Umbilical cord (tissue), 2 donors: ENCODE measurements around the gene MAGI2. TPM values are rescaled to one million over a fixed set of nuclear protein-coding genes. Genes with fewer than 3 reads are reported as not detected.
"Not testable (repeated sequence)": the region's sequence is repeated elsewhere in the genome, so short reads cannot be mapped to it uniquely, and the experiment has no call there.

Source experiments
- DNase-seq: peaks from one replicate; pipeline ENCODE4 v3.0.0-alpha.2; 2015; ENCODE audit warnings: low spot score
- total RNA-seq: library from RNA; depleted of rRNA; stranded (reverse); fragments of >200 nt; gene quantifications from one replicate; pipeline ENCODE4 v1.2.3, GENCODE V29; 2014; ENCODE audit warnings: low replicate concordance; ENCODE audit not compliant: insufficient read depth

MAGI2 gene
- total RNA-seq, 1 donor from 2014 or later = 51.5 TPM

DNA sequence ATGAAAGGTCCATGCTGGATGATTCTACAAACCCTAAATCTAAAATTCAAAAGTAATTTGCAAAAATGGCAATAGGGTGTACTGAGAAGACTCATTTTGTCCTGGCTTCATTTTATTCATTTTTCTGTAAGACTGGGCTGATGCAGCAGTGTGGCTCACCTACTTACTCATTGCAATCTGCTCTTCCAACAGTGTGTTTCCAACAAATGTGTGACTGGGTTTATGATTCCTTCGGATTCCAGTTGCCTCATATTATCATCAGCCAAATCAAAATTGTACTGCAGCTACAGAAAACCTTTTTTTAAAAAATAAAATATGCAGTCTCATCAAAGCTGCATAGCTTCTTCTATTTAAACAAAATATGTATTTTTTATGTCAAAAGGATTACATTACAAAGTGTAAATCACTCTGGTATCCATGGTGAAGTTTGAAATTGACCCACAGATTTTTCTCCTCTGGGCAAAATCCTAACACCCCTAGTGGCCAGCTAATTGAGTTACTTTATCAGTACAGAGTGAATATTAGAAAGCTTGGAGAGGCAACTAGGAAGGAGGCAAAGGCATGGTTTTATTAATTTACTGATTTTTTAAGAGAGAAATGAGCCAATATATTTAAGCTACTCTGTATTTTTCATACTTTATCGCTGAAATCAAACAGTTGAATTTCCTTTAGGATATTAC is 390.3 kb downstream of the MAGI2 start:
- DNase-seq = no peak

DNA sequence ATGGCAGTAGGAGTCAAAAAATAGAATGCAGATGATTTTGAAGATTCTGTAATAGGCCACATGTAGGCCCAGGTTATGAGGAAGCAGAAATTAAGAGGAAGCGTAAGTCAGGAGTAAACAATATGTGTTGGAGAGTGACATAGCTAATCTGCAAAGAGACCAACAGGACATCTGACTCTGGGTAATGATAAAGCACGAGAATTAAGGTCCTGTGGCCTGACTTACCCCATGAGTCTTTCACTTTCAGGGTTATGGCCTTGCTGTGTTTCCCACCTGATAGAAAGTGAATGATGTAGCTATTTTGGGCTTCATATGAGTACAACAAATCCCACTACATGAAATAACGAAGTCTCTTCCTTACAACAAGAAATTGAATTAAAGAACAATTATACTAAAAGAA is 393.0 kb downstream of the MAGI2 start:
- no peak for DNase-seq

DNA sequence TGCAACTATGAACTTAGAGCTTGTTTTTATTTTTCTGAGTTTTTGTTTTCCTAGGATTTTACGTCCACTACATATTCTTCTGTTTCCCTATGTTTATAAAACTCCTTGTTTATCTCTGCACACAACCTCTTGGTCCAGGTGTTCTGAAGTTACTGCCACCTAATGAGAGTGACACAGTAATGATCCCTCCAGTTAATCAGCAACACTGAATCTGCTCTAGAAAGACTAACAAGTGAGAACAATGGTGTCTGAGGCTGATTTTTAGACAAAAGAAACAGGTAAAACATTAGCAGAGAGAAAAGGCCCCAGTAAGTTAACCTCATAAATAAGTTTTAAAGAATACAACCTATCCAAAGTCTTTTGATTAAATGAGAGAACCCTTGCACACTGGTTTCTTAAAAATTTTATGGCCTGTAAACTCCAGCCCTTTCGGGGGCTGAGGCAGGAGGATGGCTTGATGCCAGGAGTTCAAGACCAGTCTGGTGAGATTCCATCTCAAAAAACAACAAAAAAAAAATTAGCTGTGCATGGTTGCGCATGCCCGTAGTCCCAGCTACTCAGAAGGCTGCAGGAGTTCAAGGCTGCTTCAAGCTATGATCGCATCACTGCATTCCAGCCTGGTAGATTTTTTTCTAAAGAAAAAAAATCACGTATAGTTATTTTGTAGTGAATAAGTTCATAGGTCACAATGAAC is 397.6 kb downstream of the MAGI2 start:
- peak; percentile 62 for DNase-seq

DNA sequence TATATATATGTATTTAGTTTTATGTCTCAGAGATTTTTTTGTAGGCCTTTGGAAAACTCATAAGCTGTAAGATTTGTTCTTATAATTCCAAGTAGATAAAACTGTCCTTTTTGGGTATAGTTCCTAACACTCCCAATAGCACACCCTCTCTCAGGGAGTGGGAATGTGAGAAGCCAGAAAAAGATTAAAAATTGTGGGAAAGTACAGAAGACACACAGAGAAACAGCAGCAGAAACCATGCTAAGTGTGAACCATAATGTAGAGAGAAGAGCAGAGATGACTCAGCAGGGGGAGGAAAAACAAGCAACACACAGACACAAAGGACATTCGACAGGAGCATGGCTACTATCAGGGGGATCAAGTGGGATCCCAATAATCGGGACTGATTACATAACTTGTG is 401.6 kb downstream of the MAGI2 start:
- peak; percentile 9 for DNase-seq

DNA sequence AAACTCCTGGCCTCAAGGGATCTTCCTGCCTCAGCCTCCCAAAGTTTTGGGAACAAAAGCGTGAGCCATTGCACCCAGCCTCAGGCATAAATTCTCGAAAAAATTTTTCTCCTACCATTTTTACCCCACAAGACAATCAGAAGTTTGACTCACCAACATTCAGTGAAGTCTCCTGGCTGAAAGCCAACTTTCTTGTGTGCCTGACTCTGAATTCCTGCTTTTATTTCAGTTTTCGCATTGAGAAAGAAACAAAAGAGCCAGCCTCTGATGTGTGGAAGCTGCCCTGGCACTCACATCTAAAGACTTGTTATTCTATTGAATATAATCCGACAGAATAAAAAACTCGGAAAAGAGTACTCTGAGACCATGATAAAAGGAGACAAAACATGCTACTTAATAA is 402.9 kb downstream of the MAGI2 start:
- peak; percentile 20 for DNase-seq

DNA sequence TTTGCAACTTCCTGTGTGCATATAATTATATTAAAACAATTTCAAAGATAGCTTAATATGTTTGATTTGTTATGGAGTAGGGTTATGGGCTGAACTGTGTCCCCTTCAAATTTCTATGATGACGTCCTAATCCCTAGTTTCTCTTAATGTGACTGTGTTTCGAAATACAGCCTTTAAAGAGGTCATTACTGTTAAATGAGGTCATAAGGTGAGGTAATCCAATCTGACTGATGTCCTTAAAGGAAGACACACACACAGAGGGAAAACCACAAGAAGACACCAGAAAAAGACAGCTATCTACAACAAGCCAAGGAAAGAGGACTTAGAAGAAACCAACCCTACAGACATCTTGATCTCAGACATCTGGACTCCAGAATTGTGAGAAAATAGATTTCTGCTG is 407.4 kb downstream of the MAGI2 start:
- no peak for DNase-seq

DNA sequence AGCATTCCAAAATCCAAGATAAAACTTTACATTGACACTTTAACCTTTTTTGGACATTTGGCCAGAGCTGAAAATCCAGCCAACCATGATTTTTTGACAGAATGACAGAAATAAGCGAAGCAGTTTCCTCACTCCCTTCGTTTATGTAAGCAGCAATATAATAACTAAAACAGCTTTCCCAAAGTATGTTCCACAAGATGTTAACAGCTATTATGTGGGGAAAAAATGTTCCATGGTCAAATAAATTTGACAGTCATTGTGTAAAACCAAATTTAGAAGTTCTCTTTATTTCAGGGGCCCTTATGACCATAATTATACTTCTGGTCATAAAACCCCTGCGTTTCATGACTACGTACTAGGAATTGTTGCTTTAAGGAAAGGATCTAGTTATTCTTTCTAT is 416.5 kb downstream of the MAGI2 start:
- DNase-seq = peak; percentile 11

DNA sequence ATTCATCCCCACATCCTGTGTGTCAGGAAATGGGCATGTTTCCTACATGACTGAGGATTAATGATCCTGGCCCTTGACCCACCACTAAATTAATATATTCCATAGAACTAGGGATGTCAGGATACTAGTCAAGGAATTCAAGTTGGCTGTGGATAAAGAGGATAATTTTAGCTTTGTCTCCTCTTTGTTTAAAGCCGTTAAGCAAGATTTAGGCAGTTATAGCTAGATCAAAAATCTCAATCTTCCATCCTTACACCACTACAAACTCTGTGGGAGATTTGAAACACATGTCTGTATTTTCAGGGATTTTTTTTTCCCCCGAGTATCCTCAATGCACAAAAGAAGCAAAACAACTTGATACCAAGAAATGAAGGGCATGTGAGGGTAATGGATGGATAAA is 417.1 kb downstream of the MAGI2 start:
- DNase-seq = no peak

GRCh38 chr7:79035858-79036257 is 417.6 kb downstream of the MAGI2 start:
- no peak for DNase-seq

GRCh38 chr7:79034730-79035129 is 418.7 kb downstream of the MAGI2 start:
- DNase-seq = no peak

GRCh38 chr7:79019711-79020110 is 433.8 kb downstream of the MAGI2 start:
- DNase-seq = not testable (repeated sequence)

DNA sequence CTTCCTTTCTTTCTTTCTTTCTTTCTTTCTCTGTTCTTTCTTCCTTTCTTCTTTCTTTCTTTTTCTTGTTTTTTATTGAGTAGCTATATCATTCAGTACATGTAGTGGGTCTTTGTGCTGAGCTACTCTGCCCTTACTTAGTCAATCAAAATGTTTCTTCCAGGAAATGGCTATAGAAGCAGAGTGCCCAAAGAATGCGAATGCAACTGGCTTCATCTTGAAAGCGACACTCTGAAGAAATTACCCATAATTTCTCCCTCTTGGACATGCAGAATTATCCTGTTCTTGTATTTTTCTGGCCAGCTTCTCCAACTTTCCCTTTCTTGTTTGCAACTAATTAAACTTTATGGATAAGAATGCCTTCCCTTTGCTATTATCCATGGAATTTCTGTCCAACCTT is 441.5 kb downstream of the MAGI2 start:
- no peak for DNase-seq

DNA sequence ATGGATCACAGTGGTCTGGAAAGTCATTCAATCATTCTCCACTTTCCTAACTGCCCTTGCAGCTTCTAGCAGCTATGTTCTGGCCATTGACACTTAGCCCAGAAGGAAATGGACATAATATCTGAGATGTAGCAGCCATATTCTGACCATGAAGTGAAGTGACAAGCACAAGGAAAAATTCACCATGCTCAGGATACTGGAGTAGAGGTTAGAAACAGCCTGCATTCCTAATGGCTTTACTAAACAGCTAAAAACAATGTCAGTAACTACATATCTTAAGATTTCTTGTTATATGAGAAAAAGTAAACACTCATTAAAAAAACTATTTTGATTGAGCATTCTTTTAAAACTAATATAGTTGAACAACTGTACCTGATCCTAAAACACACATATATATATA is 443.8 kb downstream of the MAGI2 start:
- DNase-seq = no peak

GRCh38 chr7:79008786-79009185 is 444.7 kb downstream of the MAGI2 start:
- DNase-seq = no peak

GRCh38 chr7:78996013-78996412 is 457.5 kb downstream of the MAGI2 start:
- no peak for DNase-seq

GRCh38 chr7:78993341-78993740 is 460.1 kb downstream of the MAGI2 start:
- DNase-seq = no peak

GRCh38 chr7:78985509-78985908 is 468.0 kb downstream of the MAGI2 start:
- DNase-seq = no peak

- DNase-seq = no peak
Observed at GRCh38 chr7:78983483-78983882, 470.0 kb downstream of the MAGI2 start.

DNA sequence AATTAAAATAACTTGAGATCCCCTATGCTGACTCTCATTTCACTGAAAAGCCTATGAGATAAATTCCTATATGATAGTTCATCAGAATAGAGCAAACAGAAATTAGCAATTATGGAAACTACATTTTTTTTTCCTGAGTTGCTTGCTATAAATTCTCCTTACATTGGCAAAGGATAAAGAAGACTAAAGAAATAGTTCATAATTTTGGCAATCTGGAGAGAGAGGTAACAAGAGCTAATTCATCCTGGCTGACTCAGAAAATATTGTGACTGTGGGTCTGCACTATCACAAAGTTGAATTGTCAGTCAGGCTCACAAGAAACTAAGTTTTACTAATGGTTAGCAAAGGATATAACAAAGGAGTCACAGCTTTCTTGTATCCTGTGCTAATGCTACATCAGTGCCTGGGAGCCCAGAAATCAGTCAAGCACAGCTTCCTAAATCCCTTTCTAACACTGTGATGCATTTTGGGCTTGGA is 483.0 kb downstream of the MAGI2 start:
- no peak for DNase-seq

DNA sequence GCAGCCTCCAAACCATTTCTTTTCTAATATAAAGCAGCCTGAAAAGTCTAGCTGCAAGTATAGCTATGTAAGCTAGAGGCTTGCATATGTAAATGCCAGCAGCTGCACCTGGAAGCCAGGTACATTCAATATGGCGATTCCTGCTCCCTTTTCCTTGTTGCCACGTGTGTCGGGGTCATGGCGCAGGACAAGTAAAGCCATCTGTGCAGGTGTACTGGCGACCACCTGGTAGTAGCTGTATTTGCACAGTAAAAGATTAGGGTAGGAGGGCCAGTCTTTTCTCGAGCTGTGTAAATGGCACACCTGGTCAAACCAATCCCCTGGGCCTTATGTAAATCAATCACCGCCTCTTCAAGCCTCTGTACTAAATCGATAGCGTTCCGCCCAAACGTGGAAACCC is 484.5 kb downstream of the MAGI2 start:
- no peak for DNase-seq

GRCh38 chr7:78967561-78967960 is 485.9 kb downstream of the MAGI2 start:
- not testable (repeated sequence) for DNase-seq

DNA sequence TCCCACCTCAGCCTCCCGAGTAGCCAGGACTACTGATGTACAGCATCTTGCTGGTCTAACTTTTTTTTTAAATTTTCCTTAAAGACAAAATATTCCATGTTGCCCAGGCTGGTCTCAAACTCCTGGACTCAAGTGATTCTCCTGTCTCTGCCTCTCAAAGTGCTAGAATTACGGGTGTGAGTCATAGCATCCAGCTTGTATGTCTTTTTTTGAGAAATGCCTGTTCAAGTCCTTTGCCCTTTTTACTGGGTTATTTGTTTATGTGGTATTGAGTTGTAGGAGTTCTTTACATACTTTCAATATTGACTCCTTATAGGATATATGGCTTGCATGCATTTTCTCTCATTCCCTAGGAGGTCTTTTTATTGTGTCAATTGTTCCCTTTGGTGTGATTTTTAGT is 486.4 kb downstream of the MAGI2 start:
- no peak for DNase-seq

- DNase-seq = no peak
Observed at GRCh38 chr7:78959477-78959876, 494.0 kb downstream of the MAGI2 start.
